Fibroblast of lung (primary cell): ENCODE results near the gene IL1RAP.

ENCODE experiments used
- CTCF ChIP-seq, 2 donors: IDR thresholded peaks in 1 of 2; conservative IDR thresholded peaks in 1 of 2; 1 replicate in 1 of 2; 2 replicates in 1 of 2; pipeline ENCODE4 v1.5.1; 2011 to 2012; ENCODE audit warnings: low read length in 2 of 2, control low read depth in 1 of 2, inconsistent platforms in 1 of 2, low read depth in 1 of 2, mild to moderate bottlenecking in 1 of 2
- EZH2 ChIP-seq: IDR thresholded peaks from 2 replicates; pipeline ENCODE4 v1.5.1; 2012; ENCODE audit warnings: low read length, control low read depth, mild to moderate bottlenecking; ENCODE audit errors: missing control alignments

DNA sequence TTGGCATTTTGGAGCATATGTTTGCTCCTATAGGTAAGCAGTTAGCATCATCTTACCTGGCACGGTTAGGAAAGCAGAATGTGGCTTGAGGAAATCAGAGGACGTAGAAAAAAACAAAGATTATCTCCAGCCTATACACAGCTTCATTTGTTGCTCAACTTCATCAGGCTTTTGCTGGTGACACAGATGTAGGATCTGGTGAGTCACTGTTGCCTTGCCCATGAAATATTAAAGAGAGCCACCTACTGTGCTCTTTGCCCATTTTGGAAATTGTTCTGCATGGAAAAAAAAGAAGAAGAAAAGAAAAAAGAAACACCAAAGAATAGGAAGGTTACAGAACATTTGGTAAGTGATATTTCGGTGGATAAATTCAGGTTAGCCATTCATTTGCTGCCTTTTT lies 3.8 kb downstream of the IL1RAP start:
- no peak for TF ChIP-seq CTCF (conservative IDR thresholded peaks at IDR 0.05 in 1 of 2, IDR thresholded peaks at IDR 0.05 in 1 of 2; ENCODE audit: low read depth in 1 of 2, low read length in 2 of 2)
- no peak for TF ChIP-seq EZH2
